Measurements from ENCODE around the gene CLCN7. TPM values are rescaled to one million over a fixed set of nuclear protein-coding genes. Genes with fewer than 3 reads are reported as not detected.

CLCN7 gene
- total and polyA plus RNA-seq, 2 experiments from 2014 or later = 17.4 to 53.8 TPM

- TF ChIP-seq CTCF (conservative IDR thresholded peaks at IDR 0.05; ENCODE audit: low read depth in 2 of 2) = no peak
- no peak for TF ChIP-seq STAT1 (IDR thresholded peaks at IDR 0.05; ENCODE audit: unreplicated experiment)
- TF ChIP-seq ZNF114 (CRISPR knock-in tag; IDR thresholded peaks at IDR 0.05) = no peak
- no peak for TF ChIP-seq ZNF331 (CRISPR knock-in tag; IDR thresholded peaks at IDR 0.05; ENCODE audit: low read depth)
These were observed 11.1 kb upstream of the CLCN7 start (continued) for GRCh38 chr16:1485847-1486496.

DNA sequence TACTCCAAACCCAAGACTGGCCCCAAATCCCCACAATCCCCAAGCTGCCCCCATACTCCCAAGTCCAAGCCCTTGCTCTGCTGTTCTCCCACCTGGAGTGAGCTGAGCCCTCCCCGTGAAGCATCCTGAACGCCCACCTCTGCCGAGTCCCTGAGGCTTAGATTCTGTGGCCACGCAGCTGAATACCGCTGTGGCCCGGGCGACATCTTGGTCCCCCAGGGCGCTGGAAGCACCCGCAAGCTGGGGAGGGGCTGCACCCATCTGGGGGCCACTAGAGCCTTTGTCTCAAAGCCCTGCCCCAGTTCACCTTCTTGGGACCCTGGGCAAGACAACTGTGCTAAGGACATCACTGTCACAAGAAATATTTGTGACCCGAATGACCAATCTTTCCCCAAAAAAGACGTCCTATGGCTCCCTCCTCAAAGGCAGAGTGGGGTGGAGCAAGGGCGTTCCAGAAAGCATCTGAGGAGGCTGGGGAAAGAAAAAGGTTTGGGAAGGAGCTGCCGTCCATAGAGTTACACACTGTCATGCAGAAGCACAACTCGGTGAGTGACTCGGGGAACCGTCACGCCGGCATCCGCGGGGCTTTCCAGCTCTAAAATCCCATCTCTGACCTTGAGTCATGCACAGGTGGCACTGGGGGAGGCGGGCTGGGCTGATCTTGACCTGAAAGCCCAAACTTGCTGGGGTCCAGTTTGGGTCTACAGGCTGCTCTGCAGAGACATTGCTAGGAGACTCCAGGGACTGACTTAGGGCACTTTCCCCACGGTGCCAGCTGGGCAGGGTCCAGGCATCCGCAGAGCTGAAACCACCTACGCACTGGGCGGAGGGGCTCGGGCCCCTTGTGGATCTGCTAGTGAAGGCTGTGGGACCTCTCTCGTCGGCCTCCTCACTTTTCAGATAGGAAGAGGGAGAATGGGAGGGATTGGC is 7.3 kb upstream of the CLCN7 start:
- Mint-ChIP-seq H3K4me3 (no peak overlapping the region), H3K9me3 (peaks cover 21% of the 10 kb centered on the region; the same call in 2 of the 3 replicates), H3K4me1 (no peaks in the 10 kb centered on the region), H3K36me3 (ENCODE audit: low read depth) (no peaks in the 10 kb centered on the region), H3K27me3 (ENCODE audit: insufficient read depth, low read depth, poor library complexity) (peaks cover 22% of the 10 kb centered on the region), H3K27ac (no peak overlapping the region)
- Histone ChIP-seq H2AFZ (no peak overlapping the region), H3F3A (replicated peaks; ENCODE audit: low read depth) (no peaks in the 10 kb centered on the region), H3K27ac (ENCODE audit: low read depth) (no peak overlapping the region), H4K20me1 (replicated peaks; ENCODE audit: insufficient read depth) (no peaks in the 10 kb centered on the region), H3K4me1 (ENCODE audit: insufficient read depth) (no peaks in the 10 kb centered on the region), H3K36me3 (ENCODE audit: insufficient read depth) (no peaks in the 10 kb centered on the region), H3K9me2 (ENCODE audit: insufficient read depth) (no peaks in the 10 kb centered on the region), H3K4me2 (no peak overlapping the region), H3K79me2 (replicated peaks; ENCODE audit: insufficient read depth) (no peaks in the 10 kb centered on the region), H3K27me3 (ENCODE audit: insufficient read depth) (no peaks in the 10 kb centered on the region), H3K4me3 (no peak overlapping the region)
- ATAC-seq = no peak
- no peak for DNase-seq (ENCODE audit: low spot score)
- TF ChIP-seq ZNF462 (CRISPR knock-in tag; IDR thresholded peaks at IDR 0.05) (no peak), NANOG (IDR thresholded peaks at IDR 0.05; ENCODE audit: borderline replicate concordance) (no peak), ETS1 (IDR thresholded peaks at IDR 0.05) (no peak), JUNB (IDR thresholded peaks at IDR 0.05; ENCODE audit: unreplicated experiment) (no peak), REST (IDR thresholded peaks at IDR 0.05; ENCODE audit: unreplicated experiment) (no peak)

Measured in GM23338 (cell line).